HG03558 (cell line): ENCODE results near the gene TNFRSF25.
"Not testable (repeated sequence)": the region's sequence is repeated elsewhere in the genome, so short reads cannot be mapped to it uniquely, and the experiment has no call there.

ENCODE experiments used
- ATAC-seq: cut with Tn5 transposase; IDR thresholded peaks from one replicate; pipeline ENCODE4 v1.9.1; 2021; ENCODE audit warnings: moderate number of reproducible peaks; ENCODE audit not compliant: unreplicated experiment; ENCODE audit errors: extremely low read depth

The TNFRSF25 gene

GRCh38 chr1:6440198-6441126, 25.5 kb downstream of the TNFRSF25 start:
- no peak for ATAC-seq

- ATAC-seq, result no peak
Measured at GRCh38 chr1:6438047-6438525, 27.9 kb downstream of the TNFRSF25 start.

GRCh38 chr1:6437012-6437700, 28.8 kb downstream of the TNFRSF25 start:
- not testable (repeated sequence) for ATAC-seq

GRCh38 chr1:6436277-6436676, 29.7 kb downstream of the TNFRSF25 start:
- ATAC-seq, result not testable (repeated sequence)

GRCh38 chr1:6435547-6435946, 30.4 kb downstream of the TNFRSF25 start:
- ATAC-seq, result no peak

- no peak for ATAC-seq
Measured at GRCh38 chr1:6435129-6435528, 30.8 kb downstream of the TNFRSF25 start.

- no peak for ATAC-seq
Measured at GRCh38 chr1:6434186-6434585, 31.8 kb downstream of the TNFRSF25 start.

GRCh38 chr1:6431645-6432579, 34.1 kb downstream of the TNFRSF25 start:
- ATAC-seq, result not testable (repeated sequence)

GRCh38 chr1:6429660-6430411, 36.1 kb downstream of the TNFRSF25 start:
- ATAC-seq, result not testable (repeated sequence)

- not testable (repeated sequence) for ATAC-seq
Measured at GRCh38 chr1:6428453-6428852, 37.5 kb downstream of the TNFRSF25 start.

GRCh38 chr1:6427441-6428390, 38.3 kb downstream of the TNFRSF25 start:
- no peak for ATAC-seq

GRCh38 chr1:6426972-6427350, 39.0 kb downstream of the TNFRSF25 start:
- ATAC-seq, result no peak

GRCh38 chr1:6426277-6426971, 39.5 kb downstream of the TNFRSF25 start:
- no peak for ATAC-seq

- no peak for ATAC-seq
Measured at GRCh38 chr1:6425658-6426057, 40.3 kb downstream of the TNFRSF25 start.

- no peak for ATAC-seq
Measured at GRCh38 chr1:6424619-6425593, 41.1 kb downstream of the TNFRSF25 start, which contains the start of gene ESPN. TSS of gene ESPN (plus strand) at chr1:6424776. CDS start at chr1:6424956, 180 bp downstream.

- ATAC-seq, result no peak
Measured at GRCh38 chr1:6424000-6424565, 41.9 kb downstream of the TNFRSF25 start.
